GM19467 (cell line): ENCODE results near the gene GJD2.

Experiments
- ATAC-seq: cut with Tn5 transposase; IDR thresholded peaks from one replicate; pipeline ENCODE4 v1.9.1; 2021; ENCODE audit warnings: mild to moderate bottlenecking, moderate library complexity; ENCODE audit not compliant: unreplicated experiment

The GJD2 gene

DNA sequence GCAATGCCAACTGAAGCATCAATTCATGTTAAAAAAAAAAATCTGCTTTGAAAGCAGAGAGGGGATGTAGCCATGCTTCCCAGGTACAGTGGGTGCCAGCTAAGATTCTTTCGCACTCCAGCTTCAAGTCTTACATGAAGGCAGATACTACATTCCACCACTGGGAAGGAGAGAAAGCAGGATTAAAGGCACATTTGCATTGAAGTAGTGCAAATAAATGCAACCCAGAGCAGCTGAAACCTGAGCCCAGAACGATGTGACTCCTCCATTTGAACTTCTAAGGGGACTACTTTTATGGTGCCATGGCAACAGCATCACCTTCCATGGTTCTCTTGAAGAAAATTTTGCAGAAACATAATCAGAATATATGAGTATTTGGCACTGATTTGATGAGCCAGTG lies 19.1 kb upstream of the GJD2 start:
- no peak for ATAC-seq

- ATAC-seq = no peak
Observed at GRCh38 chr15:34773013-34773412, 18.2 kb upstream of the GJD2 start.

DNA sequence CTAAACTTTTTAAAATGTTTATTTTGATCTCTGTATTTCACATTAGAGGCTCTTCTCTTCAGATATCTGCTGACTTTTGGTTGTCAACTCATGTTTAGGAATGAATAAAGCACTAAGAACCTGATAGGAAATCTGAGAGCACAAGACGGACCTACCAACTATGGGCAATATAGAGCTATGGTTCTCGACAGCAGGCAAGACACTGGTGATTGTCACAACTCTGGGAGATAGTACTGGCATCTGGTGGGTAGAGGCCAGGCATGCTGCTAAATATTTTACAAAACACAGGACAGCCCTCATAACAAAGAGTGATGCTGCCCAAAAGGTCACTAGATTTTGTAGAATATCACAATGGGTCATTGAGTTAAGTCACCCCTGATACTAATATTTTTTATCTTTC lies 17.5 kb upstream of the GJD2 start:
- ATAC-seq = no peak

DNA sequence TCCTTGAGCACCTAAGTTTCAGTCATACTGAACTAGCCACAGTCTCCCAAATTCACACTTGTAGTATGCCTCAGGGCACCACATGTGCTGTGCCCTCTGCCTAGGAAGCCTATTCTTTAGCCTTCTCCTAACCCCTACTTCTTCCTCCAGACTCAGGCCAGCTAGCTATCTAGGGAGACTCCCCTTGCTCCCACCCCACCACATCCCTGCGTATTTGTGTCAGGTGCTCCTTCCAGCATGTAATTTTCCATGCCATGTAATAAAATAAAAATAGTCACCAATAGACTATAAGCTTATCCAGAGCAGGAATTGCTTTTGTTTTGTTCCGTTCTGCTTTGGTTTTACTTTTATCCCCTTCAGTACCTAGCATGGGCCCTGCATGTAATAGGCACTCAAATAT lies 14.9 kb upstream of the GJD2 start:
- ATAC-seq = no peak

DNA sequence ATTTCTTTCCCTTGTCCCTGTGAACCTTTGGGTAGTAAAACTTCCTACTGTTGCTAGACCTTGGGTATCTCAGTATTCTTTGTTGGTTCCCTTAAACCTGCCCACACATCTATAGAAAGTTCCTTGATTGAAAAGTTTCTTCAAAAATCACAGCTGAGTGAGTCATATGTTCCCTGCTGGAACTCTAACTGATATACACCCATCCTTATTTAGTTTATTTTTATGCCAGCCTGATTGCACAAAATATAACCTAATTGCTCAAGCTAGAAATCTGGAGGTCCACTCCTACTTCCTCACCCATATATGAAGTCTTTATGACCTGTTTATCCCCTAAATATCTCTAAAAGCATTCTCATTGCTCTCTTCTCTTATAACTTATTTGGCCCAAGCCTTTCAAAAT lies 13.7 kb upstream of the GJD2 start:
- ATAC-seq = no peak

DNA sequence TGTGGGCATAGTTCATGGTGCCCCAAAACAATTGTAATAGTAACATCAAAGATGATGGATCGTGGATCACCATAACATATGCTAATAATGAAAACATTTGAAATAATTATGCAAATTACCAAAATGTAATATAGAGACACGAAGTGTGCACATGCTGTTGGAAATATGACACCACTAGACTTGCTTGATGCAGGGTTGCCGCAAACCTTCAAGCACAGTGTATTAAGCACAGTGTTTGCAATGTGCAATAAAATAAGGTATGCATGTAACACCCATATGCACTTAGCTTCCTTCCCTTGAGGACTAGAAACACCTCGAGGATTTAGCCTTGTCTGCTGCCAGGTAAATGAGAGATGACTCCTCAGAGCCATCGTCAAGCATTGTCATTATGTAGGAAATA lies 10.9 kb upstream of the GJD2 start:
- no peak for ATAC-seq

GRCh38 chr15:34760909-34761308 lies 6.1 kb upstream of the GJD2 start:
- ATAC-seq = no peak

- ATAC-seq = no peak
Observed at GRCh38 chr15:34759992-34760391, 5.2 kb upstream of the GJD2 start.

GRCh38 chr15:34759347-34759746 lies 4.5 kb upstream of the GJD2 start:
- no peak for ATAC-seq

GRCh38 chr15:34757262-34757661 lies 2.5 kb upstream of the GJD2 start:
- ATAC-seq = no peak

- no peak for ATAC-seq
Observed at GRCh38 chr15:34755419-34755773, 598 bp upstream of the GJD2 start.

GRCh38 chr15:34754171-34754601 lies 612 bp downstream of the GJD2 start:
- ATAC-seq = no peak

- no peak for ATAC-seq
Observed at GRCh38 chr15:34753236-34753894, 1.4 kb downstream of the GJD2 start.

GRCh38 chr15:34749691-34750090 lies 5.1 kb downstream of the GJD2 start:
- ATAC-seq = no peak

DNA sequence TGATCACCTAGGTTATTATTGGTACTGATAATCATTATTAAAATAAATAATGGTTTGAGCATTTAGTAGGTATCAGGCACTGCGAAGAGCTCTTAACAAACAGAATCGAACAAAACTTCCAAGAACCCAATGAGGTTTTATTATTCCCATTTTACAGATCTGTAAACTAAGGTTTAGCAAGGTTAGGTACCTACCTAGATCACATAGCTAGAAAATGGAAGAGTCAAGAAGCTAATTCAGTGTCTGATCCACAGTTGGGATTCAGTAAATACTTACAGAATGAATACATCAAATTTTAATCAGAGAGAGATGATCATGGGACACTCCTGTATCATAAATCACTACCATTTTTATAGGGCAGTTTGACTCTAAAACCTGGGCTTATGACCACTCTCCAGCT lies 15.5 kb downstream of the GJD2 start:
- ATAC-seq = no peak

DNA sequence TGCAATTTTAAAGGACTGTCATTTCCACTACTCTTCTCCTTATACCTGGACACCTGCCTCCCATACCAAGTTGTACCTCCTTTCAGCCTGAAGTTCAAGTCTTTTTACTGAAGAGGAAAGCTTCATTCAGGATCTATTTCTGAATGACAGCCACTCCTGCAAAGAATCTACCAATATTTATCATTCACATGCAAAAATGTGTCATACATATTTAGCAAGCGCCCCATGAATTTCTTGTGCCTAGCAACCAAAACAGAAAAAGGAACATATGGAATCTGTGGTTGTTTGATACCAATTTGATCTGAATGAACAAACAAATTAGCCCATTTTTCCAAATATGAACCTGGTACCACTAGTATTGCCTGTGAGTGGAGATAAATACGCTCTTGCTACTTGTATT lies 16.8 kb downstream of the GJD2 start:
- ATAC-seq = no peak

GRCh38 chr15:34737477-34737876 lies 17.3 kb downstream of the GJD2 start:
- ATAC-seq = no peak

- no peak for ATAC-seq
Observed at GRCh38 chr15:34734303-34734702, 20.5 kb downstream of the GJD2 start.

DNA sequence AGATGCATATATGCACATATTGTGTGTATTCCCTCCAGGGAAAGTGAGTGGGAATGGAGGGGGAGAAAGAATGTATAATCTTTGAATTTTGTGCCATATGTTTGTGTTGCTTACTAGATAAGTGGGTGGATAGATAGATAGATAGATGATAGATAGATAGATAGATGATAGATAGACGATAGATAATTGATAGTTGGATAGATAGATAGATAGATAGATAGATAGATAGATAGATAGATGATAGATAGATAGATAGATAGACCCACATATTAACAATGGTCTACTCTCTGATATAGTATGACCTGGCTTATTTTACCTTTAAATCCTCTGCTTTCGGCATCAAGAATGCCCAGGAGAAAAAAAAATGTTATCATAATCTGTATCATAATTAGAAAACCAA lies 21.2 kb downstream of the GJD2 start:
- no peak for ATAC-seq

DNA sequence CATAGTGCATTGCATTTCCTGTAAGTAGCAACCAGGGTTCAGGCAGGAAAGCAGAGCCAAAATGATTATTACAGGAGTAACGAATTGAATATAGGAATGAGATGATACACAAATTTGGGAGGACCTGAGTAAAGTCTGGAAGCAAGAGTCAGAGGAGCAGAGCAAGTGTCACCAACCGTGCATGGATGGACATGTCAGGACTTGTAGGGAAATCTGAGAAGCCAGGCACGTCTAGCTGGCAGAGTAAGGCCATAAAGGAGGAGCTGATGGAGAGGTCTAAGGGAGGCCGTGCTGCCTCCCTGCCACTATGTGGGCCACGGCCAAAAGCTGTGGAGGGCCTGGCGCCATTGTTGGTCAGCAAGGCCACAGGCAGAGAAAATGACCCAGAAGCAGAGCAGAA lies 22.4 kb downstream of the GJD2 start:
- no peak for ATAC-seq

- ATAC-seq = no peak
Observed at GRCh38 chr15:34730701-34731100, 24.1 kb downstream of the GJD2 start.

DNA sequence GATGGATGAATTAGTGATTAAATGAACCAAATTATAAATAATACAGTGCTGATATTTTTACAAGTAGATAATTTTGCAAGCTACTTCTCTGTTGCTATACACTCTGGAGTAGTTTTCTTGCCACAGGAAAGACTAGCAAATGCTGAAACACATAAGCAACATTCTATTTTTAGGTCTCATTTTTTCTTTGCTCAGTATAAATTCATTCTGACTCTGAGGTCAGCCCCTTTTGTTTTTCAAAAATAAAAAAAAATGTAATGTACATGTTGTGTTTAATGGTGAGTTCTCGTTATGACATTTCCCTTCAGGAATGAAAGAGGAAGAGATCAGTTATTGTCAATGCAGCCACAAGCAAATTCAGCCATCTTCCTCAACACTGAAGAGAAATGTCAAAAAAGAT lies 24.9 kb downstream of the GJD2 start:
- ATAC-seq = no peak

GRCh38 chr15:34729056-34729455 lies 25.7 kb downstream of the GJD2 start:
- ATAC-seq = no peak
